HG03432 (cell line): Measurements from ENCODE around the gene STAT3.
"Not testable (repeated sequence)": the region's sequence is repeated elsewhere in the genome, so short reads cannot be mapped to it uniquely, and the experiment has no call there.

Experiments used
- ATAC-seq: cut with Tn5 transposase; IDR thresholded peaks from one replicate; pipeline ENCODE4 v1.9.1; 2021; ENCODE audit warnings: mild to moderate bottlenecking, moderate library complexity; ENCODE audit not compliant: unreplicated experiment

STAT3 gene

DNA sequence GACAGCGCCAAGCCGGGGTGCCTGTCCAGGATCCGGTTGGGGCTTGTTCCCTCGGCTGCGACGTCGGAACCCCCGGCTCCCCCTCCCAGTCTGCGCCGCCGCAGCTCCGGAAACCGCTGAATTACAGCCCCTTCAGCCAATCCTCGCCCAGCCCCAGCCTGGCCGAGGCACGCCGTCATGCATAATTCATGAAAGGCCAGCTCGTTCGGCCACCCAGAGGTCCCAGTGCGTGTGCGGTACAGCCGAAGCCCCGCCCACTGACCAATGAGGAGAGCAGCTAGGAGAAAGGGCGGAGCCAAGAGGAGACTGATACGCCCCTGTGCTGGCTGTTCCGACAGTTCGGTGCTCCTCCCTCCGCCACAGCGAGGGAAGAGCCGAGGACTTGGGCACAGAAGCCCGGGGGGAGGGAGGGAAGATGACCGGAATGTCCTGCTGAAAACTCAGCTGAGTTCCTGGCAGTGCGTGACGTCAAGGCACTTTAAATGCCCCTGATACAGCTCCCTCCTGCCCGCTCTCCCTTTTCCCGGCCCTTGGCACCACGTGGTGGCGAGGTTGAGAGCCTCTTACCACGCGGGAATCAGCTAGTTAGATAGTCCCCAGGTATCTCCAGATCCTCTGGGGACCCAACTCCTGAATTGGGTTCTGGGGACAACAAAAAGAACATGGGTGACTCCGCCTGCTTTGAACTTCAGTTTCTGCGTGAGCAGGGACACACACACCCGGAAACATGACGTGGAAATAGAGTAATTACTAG, at the start of gene STAT3:
Gene STAT3 (minus strand): TSS at position 62 of the 754 bp plus-strand sequence. CDS start 39,926 bp downstream, outside the sequence.
- ATAC-seq = peak; percentile 91

DNA sequence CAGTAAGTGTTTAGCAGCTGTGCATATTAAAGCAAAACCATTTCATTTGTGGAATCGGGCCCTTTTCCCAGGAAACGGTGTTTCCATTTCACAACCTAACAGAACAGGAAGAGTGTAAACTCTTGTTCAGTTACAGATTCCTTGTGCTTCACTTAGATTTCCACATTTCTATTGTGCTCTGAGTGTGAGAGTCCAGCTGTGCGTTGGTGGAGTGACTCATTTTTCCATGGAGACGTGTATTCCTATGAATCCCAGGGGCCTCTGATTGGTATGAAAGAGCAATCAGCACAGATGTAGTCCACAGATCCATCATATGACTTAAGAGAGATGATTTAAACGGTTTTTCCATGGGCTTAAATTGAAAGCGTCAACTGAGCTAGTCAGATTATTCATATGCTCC, 48.1 kb upstream of the STAT3 start:
- ATAC-seq = no peak

DNA sequence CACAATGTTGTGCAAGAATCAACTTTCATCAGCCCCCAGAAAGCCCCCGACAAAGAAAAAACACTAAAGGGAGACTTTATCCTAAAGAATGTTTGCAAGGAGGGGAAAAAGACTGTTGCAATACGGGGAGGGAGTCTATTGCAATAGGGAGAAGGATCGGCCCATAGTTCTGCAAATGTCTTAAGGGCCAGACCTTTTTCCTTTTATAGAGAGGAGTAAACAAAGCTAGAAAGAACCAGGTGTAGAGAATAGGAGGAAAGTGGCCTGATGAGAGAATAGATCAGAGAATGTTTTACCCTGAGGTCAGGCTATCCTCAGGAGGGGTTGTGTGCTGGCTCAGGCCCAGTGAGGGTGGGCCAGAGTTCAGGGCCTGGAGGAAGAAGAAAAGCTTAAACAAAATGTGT, 43.5 kb upstream of the STAT3 start:
- no peak for ATAC-seq

DNA sequence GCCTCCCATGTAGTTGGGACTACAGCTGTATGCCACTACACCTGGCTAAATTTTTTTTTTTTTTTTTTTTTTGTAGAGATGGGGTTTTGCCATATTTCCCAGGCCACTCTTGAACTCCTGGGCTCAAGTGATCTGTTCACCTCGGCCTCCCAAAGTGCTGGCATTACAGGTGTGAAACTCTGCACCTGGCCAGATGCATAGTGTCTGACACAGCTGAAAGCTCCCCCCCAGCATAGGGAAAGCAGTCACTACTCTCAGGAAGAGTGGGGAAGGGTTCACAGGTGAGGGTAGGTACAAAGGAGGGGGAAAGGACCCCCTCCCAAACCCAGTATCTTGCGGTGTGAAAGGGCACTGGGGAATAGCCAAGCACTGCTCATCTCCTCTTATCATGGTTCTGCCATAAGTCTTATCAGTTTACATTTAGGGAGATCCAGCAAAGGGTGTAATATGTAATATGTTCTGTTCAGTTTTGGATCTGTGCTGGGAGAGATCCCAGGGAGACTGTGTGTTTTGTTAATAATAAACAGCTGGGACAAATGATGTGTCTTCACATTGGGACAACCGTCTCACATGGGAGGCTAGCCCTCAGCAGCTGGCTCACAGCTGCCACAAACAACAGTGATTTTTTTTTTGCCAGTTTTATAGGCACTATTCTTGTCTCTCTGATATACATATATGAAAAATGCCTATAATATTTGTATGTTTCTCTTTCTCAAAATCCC, 41.6 kb upstream of the STAT3 start:
- ATAC-seq = no peak

DNA sequence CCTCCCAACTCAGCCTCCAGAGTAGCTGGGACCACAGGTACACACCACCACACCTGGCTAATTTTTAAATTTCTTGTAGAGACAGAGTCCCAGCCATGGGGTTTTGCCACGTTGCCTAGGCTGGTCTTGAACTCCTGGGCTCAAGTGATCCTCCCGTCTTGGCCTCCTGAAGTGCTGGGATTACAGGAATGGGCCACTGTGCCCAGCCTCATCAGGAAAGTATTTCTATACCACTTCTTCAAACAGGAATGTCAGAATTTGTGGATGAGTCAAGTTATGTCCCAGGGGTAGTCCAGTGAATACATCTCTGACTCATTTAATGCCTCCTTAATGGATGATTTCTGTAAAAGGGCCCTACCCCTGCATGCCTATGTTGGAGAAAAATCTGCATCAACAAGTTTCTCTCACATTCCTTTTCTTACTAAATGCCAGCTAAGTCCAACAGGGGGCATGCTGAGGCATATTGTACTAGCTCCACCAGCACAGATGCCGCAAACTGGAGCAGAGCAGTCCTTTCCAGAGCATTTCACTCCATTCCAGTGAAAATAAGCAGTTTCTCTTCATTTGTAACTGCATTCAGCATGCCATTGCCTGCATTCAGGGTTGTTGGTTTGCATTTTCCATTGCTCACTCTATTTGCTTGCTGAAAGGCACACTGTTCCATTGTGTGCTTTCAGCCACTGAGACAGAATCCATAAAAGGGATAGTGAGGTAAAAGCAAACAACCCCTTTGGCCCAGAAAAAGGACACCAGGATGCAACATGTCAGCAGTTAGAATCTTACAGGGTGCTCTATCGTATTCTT, 40.1 kb upstream of the STAT3 start:
- no peak for ATAC-seq

DNA sequence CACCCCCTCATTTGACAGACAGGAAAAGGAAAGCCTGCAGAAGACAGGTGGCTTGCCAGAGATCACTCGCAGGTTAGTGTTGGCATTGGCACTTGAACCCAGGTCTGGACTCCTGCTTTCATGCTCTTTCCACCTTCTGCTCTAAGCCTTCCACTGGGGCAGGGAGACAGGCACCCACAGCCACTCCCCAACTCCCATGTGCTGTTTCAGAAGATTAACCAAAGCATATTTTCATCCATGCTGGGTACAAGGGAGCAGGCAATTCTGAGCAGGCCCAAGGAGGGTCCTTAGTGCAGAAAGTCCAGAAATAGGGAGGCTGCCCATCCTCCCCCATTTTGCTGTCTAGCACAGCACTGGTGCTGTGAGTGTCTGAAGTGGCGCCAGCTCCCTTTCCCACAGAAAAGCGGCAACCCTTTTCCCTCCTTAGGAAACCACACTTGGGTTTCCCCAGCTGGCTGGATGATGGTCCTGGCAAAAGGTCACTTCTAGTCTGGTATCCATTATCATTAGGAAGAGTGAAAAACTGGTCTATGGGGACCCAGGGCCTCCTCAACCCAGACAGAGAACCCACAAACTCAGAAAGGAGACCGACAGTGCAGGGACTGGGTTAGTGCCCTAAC, 36.9 kb upstream of the STAT3 start:
- ATAC-seq = no peak

DNA sequence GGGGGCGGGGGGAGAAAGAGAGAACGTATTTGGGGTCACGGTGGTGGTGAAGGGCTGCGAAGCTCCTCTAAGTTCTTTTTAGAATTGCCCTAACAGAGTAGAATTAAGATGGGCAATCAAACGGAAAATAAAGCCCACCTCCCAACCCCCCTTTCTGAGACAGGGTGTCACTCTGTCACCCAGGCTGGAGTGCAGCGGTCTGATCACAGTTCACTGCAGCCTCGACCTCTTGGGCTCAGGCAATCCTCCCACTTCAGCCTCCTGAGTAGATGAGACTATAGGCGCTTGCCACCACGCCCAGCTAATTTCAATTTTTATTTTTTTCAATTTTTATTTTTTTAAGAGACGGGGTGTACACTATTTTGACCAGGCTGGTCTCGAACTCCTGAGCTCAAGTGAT, 35.5 kb upstream of the STAT3 start:
- ATAC-seq = no peak

DNA sequence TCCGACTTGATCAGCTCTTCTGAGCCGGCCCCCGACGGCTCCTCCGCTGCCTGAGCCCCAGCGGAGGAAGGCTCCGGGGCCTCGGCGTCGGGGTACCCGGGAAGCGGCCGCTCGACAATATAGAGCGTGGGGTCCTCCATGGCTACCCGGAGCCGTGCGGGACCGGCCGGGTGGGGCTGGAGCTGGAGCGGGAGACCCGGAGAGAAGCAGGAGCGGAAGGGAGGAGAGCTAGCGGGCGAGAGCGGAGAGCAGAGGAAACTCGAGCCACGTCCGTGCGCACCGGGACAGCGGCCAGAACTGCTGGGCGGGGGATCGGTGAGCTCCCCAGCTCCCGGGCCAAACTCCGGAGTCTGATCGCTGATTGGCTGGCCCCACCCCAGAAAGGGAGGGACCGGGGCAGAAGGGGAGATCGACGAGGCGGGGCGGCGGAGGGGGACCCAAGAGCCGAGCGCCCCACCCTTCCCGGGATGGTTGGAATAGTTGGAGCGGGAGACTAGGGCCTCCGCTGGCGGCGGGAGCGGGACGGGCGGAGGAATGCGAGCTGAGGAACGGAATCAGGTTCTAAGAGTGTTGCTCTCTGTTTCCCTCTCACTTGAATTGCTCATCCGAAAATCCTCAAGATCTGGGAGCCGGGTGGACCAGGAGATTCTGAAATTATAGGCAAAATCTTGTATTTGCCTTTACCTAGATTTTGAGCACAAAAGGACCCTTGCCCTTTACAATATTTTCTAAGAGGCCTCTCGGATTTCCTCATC, 34.9 kb upstream of the STAT3 start, which contains the start of gene CAVIN1:
Gene CAVIN1 (minus strand): TSS at position 299 of the 755 bp plus-strand sequence. CDS start 159 bp downstream, at position 140.
- no peak for ATAC-seq

DNA sequence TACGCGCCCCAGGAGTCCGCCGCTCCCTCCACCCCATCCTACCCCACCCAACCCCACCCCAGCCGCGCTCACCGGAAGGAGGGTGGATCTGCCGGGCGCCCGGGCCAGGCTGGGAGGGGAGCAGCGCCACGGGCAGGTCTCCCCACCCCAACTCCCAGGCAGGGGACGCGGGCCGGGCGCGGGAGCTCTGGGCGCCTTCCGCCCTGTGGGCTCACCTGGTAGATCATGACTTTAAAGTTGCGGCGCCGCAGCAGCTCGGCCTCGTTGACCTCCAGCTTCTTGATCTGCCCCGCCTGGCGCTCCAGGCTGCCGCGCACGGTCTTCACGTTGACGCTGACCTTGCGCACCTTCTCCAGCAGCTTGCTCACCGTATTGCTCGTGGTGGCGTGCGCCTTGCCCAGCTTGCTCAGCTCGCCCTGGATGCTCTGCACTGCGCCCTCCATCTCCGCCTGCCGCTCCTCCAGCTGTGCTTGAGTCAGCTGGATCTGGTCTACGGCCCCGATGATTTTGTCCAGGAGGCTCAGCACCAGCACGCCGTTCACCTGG, 34.2 kb upstream of the STAT3 start:
- ATAC-seq = no peak

DNA sequence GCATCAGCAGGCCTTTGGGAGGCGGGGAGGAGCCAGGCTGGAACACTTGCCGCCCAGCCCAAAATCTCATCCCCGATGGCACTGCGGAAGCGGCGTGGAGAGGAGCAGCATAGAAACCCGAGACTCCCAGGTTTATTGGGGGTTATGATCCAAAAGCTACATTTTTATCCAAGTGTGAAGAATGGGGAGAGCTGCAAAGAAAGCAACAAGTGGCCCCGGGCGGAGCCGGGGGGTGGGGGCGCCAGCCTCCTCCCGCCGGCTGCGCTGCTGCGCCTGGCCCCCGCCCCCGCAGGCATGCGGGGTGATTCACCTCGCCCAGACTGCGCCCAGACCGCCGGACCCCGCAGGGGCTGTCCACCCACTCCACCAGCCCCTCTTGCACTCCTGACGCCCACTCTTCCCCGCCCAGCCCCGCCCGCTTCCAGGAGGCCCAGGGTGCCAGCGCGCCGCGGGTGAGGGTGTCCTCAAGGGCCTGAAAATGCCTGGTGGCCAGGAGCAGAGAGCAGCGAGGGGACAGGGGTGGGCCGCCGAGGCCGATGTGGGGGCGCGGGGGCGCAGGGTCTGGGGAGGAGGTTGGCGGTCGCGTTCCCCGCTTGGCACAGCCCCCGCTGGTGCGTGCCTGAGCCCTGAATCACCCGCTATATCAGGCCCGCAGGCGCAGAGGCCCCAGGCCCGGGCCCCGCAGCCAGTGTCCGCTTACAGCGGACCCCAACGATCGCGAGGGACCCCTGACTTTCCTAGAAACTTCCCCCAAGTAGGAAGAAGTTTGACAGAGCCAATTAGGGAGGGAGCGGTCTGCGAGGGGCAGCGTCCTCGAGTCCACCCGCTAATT, 33.5 kb upstream of the STAT3 start:
- no peak for ATAC-seq

DNA sequence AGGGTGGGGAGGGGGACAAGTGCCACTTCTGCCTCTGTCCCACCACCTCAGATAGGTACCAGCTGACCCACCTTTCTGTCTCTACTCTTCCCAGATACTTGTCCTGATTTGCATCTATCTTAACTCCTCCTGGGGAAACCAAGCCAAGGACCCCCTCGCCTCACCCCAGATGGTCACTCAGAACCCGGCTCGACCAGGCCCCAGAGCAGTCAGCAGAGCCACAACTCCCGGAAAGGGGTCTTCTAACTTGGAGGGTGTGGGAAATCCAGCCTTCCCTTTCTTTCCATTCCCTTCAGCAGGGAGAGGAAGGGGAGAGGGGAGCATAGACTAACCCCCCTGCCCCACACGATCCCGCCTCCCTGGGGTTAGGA, 32.9 kb upstream of the STAT3 start:
- no peak for ATAC-seq

DNA sequence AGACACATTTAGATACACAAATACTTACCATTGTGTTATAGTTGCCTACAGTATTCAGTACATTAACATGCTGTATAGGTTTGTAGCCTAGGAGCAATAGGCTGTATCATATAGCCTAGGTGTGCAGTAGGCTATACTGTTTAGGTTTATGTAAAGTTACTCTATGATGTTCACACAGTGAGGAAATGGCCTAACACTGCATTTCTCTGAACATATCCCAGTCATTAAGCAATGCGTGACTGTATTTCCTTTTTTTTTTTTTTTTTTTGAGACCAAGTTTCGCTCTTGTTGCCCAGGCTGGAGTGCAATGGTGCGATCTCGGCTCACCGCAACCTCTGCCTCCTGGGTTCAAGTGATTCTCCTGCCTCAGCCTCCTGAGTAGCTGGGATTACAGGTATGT, 29.7 kb upstream of the STAT3 start:
- not testable (repeated sequence) for ATAC-seq

DNA sequence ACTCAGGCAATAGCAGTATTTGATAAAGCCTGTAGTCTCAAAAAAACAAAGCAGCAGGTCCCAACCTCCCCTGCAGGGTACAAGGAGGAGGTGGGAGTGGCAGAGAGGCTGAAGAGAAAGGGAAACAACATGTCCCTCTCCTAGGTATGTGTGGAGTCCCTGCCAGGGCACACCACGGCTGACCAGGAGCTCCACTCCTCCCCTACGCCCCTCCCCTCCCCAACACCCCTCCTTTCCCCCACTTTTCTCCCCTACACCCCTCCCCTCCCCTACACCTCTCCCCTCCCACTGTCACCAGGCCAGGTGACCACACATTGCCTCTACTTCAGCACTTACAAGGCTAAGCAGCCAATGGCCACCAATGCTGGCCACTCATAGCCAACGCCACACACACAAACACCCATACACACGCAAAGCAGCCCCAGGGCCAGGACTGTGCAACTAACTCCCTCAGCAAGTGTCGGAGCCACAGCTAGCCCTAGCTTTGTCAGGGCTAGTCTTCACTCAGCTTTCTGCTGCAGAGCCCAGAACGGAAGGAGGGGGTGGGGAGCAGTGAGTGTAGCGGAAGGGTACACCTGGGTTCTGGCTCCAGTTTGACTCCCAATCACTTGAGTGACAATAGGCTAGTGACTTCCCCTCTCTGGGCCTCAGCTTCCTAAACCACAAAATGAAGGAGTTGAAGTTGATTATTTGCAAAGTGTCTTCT, 26.6 kb upstream of the STAT3 start:
- no peak for ATAC-seq

DNA sequence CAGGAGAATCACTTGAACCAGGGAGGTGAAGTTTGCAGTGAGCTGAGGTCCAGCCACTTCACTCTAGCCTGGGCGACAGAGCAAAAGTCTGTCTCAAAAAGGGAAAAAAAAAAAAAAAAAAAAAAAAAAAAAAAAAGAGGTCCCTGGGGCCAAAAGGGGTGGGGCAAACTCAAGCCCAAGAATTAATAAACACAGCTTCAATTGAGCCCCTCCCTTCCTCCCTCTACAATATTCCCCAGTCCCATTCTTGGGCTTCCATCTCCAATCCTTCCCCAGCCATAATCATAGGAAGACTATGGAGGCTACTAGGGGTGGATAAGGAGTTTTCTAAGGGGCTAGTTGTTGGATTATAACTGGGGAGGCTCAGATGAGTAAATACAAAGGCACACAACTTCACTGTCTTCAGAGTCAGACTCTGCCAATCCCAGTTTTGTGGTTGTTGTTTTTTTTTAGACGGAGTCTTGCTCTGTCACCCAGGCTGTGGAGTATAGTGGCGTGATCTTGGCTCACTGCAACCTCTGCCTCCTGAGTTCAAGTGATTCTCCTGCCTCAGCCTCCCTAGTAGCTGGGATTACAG, 25.3 kb upstream of the STAT3 start:
- no peak for ATAC-seq

DNA sequence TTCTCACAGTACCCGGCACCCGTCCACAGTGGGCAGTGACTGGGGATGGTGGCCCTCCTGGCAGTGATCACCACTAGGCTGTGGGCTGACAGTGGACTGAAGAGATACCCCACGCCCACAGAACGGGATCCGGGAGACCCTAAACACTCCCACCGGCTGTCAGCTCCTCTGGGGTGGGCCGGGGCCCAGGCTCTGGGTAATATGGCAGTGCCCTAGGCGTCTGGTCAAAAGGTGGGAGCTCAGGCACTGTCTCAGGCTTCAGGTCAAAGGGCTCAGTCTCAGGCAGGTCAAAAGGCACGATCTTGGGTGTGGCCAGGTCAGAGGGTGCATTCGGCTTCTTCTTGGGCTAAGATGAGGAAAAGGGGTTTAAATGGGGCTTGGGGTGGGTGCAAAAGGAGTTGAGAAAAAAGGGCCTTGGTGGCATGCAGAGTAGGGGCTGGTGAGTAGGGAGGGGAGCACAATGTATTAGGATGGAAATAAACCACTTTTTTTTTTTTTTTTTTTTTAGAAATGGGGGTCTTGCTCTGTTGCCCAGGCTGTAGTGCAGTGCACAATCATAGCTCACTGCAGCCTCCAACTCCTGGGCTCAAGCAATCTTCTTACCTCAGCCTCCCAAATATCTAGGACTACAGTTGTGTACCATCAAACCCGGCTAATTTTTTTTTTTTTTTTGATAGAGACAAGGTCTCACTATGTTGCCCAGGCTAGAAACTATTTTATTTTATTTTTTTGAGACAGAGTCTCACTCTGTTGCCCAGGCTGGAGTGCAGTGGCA, 23.9 kb upstream of the STAT3 start:
- ATAC-seq = no peak

DNA sequence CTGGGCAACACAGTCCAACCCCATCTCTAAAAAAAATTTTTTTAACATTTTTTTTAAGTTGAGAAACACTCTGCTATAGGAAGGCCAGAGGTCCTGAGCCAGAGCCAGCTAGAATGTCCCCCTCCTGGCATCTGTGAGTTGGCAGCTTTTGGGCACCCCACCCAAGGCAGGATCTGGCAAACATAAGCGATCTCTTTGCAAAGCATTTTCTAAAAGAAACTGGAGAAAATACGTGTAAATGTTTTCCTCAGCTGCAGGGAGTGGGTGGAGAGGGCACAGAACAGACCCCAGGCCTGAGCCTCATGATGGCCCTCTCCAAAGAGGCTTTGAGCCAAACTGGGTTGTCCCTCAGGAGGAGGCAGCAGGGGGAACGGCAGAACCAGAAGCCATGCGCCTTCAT, 23.1 kb upstream of the STAT3 start:
- no peak for ATAC-seq

DNA sequence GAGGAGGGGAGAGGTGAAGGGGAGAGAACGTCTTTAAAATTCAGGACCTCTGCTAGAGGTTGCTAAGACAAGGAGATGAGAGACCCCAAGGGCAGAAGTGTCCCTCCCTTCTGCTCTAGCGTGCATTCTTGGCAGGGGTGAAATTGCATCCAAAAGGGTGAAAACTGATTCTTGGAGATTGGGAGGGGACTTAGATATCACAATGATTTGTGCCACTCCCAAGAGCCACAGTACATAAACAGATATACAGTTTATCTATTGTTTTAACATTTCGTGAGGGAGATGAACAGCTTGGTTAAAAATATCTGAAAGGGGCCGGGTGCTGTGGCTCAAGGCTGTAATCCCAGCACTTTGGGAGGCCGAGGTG, 22.1 kb upstream of the STAT3 start:
- ATAC-seq = no peak
